ENCODE data around the gene SLC39A5.

DNA sequence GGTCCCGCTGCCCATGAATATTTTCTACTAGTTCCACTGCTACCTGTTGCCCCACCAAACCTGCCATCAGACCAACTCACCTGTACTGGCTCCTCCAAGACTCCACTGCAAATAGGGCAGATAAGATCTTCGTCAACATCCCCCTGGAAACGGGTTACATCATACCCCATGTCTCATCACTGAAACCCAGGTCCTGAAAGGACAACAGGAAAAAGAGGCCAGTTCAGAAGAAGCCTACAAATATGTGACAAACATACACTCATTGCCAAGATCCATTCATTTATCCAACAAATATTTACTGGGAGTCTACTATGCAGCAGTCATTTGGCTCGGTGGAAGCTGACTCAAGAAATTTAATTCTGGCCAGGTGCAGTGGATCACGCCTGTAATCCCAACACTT, 16.0 kb upstream of the SLC39A5 start:
- TF ChIP-seq CTCF (IDR thresholded peaks at IDR 0.05) (no peak), POLR2A (IDR thresholded peaks at IDR 0.05) (no peak)

Data from prostate gland (tissue), 2 donors.